Erythroblast (primary cell): ENCODE results near the gene SEMA3B.

Experiments
- DNase-seq, 2 experiments: peaks; one replicate each; lab custom pipeline; 2025; lab: John Stamatoyannopoulos, UW
- GATA1 ChIP-seq: IDR thresholded peaks from 2 replicates; pipeline ENCODE4 v1.6.1; 2011; ENCODE audit warnings: low read depth, mild to moderate bottlenecking, control low read depth, low read length, moderate library complexity
- POLR2A ChIP-seq: IDR thresholded peaks from 2 replicates; pipeline ENCODE4 v1.6.1; 2011; ENCODE audit warnings: mild to moderate bottlenecking, low read length

SEMA3B gene

DNA sequence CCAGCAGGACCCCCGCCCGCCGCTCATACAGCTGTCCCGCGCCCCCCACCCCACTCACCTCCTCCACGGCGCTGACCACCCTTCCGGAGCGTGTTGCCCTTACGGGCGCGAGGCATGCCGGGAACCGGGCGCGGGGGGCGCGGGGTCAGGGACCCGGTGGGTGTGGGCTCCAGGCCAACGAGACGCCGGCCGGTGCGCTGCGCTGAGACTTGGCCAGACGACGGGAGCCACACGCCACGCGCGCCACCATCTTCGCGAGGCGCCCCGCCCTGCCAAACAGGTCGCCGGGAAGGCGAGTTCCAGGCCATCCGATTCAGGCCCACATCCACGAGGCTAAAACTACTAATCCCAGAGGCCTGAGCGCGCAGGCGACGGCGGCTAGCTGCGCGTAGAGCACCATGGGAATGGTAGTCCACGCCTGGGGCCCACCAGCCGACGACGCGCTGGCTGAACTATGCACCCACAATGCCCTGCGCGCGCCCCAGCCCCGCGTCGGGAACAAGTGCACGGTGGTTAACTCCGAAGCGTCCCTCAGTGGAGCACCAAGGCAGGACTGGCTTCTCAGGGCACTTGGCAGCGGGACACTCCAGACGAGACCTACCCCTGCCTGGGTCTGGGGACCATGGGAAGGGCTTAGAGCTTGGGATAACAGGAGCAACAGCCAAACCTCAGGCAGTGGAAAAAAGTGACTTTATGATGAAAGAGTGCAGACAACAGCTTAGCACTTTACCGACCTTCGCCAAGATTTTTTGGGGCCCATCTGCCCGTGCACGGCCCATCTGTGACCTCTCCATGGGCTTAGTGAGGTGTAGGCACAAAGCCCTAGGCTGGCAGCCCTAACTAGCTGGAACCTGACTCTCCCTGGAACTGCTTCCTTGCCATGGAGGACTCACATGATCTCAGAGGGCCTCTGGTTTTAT is 23.5 kb downstream of the SEMA3B start, which contains the start of gene IFRD2:
Gene IFRD2 (minus strand): TSS at position 271 of the 920 bp plus-strand sequence. CDS start 155 bp downstream, at position 116.
- TF ChIP-seq POLR2A: peak; percentile 84
- TF ChIP-seq GATA1: no peak
- peak; percentile 99 for DNase-seq

DNA sequence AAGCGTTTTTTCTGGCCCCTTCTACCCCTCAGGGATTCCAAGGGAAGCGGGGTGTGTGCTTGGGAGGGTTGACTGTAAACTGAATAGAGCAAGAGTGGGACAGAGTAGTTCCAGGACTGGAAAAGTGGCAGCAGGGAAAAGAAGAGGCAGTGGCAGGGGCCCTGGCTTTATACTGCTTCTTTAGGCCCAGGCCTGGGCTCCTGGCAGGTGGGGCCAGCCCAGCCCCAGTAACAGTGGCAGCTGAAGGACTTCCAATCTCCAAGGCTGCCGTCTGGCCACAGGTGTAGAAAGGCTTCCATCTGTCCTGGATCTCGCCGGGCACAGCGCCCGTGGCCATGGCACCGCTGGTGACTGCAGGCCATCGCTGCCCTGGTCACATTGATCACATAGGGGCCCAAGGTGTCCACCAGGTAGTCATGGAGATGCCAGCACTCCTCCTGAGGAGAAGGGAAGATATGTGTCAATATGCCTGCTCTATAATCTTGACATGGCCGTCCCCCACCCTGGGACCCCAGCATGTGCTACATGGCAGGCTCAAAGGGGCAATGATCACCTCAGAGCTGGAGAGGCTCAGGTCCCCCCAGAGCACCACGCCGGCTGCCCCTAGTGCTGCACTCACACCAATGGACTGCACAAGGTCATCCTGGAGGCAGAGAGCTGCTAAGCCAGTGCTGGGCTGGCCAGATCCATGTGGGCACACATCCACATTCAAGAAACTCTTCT is 24.3 kb downstream of the SEMA3B start:
- TF ChIP-seq GATA1 (no peak), POLR2A (no peak)
- no peak for DNase-seq

- TF ChIP-seq GATA1 (no peak), POLR2A (peak; percentile 2)
Measured at GRCh38 chr3:50294089-50294488, 25.1 kb downstream of the SEMA3B start.

DNA sequence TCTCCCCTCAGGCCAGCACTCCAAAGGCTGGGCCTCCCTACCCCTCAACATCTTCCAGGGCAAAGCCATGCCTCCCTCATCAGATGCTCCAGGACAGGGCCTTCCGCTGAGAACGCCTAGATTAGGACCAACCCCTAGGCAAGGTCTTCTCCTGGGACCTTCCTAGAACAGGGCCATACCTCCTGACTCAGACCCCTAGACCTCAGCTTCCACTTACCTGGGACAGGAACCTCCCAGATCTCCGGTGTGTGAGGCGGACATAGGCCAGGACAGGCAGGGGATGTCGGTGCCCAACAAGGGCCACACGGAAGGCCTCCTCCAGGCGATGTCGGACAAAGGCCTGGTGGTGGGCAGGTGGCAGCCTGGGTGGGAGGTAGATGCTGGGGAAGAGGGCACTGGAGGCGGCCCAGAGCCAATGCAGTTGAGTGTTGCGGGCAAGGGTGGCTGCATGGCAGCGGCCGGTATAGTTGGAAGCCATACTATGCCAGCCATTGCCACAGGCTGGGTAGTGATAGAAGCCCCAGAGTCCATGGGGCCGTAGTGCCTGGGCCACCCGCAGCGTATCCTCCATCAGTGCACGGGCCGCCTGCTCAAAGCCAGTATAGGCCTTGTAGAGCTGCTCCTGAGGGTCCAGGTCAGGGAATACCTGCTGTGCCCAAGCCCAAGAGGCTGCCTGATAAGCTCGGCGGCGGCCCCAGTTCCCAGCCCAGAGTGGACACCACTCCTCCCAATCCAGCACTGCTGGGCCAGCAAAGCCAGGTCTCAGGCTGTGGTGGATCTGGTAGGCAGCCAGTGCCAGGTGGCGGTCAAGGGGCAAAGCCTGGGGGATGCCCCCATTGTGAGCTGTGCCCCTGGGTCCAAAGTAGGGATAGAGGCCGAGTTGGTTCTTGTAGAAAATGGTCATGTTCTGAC is 25.8 kb downstream of the SEMA3B start:
- TF ChIP-seq GATA1 (no peak), POLR2A (peak; percentile 23)
- no peak for DNase-seq

More at GRCh38 chr3:50294089-50294488, 25.1 kb downstream of the SEMA3B start:
- no peak for DNase-seq

DNA sequence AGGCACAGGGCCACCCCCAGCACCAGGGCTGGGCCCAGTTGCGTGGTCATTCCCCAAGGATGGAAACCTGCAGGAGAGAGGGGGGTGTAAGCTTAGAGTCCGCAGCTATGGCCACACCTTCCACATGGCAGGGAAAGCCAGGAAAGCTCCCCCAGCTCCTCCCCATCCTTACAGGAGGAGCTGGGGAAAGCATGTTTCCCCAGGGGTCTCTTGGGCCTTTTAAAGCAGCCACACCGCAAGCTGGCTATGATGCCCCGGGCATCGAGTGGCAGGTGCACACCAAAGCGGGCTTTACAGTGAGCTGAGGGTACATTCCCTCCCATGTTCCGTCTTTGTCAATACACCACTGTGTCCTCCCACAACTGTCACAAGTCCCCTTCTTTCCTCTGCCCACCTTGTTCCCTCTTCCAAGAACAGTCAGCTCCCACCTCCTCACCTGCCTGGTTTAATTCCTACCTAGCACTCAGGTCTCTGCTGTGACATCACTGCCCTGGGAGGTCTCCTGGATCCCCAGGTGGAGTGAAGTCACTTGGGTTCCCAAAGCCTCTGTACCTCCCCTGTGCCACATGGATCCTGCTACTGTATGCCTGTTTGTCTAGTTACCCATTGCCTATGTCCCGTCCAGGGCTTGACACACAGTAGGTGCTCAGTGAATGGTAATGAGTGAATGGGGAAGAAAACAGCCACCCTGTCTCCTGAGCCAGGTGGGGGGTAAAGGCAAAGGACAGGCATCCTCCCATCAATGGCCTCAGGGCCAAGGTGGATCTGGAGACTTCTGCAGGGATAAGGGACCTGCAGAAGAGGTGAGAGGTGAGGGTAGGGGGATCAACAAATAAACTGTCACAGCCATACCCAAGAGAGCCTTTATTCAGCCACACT is 26.8 kb downstream of the SEMA3B start:
- TF ChIP-seq GATA1 (no peak), POLR2A (peak; percentile 23)
- no peak for DNase-seq

DNA sequence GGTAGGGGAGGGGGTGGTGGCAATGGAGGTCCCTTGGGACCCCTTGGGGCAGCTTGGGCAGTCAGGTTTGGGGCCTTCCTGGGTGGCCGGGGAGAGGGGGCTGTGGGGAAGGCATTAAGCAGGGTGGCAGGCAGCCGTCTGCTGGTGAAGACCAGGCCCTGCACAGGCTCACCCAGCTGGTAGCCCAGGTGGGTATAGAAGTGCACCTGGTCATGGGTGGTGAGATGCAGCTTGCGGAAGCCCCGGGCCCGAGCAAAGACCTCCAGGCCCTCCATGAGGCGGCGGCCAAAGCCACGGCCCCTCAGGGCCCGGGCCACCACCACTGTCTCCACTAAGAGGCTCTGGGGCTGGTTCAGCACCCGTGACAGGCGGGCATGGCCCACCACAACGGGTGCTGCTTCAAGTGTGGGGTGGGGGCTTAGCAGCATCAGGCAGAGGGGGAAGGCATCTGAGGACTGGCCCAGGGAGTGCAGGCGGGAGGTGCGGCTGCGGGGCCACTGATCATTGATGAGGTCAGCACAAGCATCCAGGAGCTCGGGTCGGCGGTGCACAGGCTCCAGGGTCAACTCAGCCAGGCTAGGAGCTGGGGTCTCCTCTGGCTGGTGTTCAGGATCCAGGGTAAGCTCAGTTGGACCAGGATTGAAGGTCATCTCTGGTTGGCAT is 27.9 kb downstream of the SEMA3B start:
- TF ChIP-seq POLR2A: no peak
- TF ChIP-seq GATA1: no peak
- no peak for DNase-seq

DNA sequence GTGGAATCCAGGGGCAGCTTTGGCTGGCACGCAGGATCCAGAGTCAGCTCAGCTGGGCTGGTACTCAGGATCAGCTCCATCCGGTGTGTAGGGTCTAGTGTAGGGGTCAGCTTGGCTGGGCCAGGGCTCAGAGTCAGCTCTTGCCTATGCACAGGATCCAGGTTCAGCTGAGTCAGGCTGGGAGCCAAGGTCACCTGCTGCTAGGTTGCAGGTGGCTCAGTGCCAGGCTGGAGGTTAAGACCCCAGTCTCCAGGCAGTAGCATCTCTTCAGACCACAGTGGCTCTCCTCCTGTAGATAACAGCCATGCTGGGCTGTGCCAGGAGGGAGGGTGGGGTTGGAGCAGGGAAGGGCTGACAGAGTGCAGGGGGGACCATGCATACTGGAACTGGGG is 28.4 kb downstream of the SEMA3B start:
- DNase-seq: peak; percentile 71 to 75
- TF ChIP-seq GATA1 (no peak), POLR2A (no peak)

DNA sequence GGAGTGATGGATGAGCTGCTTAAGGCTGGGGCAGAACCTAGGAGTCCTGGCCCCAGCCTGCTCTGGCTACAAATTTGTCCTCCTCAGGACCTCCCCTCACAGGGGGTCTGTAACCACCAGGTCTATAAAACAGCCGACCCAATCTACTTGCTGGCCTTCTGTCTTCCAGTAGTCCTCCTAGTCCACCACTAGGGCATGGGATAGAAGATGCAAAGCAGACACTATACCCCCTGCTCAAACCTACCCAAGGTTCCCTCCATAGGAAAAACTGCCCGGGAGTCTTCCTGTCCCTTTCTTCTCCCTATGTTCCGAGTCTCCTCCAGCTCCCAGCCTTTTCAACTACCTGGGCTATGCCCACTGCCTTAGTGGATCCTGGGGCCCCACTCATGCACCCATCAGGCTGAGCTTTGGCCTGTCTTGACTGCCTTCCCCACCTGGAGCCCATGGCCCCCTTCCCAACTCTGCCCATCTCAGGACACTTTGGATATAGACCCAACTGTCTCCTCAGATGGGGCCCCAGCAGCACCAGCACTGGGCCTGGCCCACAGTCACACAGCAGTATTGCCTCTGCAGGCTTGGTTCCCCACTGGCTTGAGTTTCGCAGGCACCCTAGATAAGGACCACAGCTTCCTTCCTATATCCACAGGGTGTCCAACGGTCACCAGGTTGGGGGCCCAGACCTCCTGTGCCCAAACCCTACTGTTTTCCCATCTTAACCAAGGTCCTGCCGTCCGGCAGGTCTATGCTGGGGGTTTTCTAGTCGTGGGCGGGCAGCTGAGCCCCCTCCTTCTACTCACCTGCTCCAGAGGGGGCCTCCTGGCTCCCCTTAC is 29.2 kb downstream of the SEMA3B start:
- peak; percentile 52 to 62 for DNase-seq
- no peak for TF ChIP-seq POLR2A
- no peak for TF ChIP-seq GATA1

- DNase-seq: peak; percentile 100
- peak; percentile 95 for TF ChIP-seq POLR2A
- no peak for TF ChIP-seq GATA1
Measured at GRCh38 chr3:50298836-50299637, 30.1 kb downstream of the SEMA3B start, which contains the start of the genes HYAL3 and NAA80. Gene HYAL3 (minus strand): TSS chr3:50299405. CDS start chr3:50295602, 3,803 bp downstream. Gene NAA80 (minus strand): TSS chr3:50299405. CDS start chr3:50297463, 1,942 bp downstream.

- no peak for DNase-seq
- TF ChIP-seq GATA1 (no peak), POLR2A (no peak)
Measured at GRCh38 chr3:50299638-50299928, 30.6 kb downstream of the SEMA3B start.
